Breast epithelium (tissue), 4 donors: ENCODE results near the gene SGK2. TPM values are rescaled to one million over a fixed set of nuclear protein-coding genes. Genes with fewer than 3 reads are reported as not detected.

ENCODE experiments used
- DNase-seq, 2 donors: peaks; one replicate each; pipeline ENCODE4 v3.0.0-alpha.2; 2019; ENCODE audit warnings: low spot score in 2 of 2
- H3K27ac ChIP-seq, 2 donors: fragments of 200-600 bp; sonication (generic) in 1 of 2; one replicate each; pipeline ENCODE4 v1.5.1; 2016 to 2019; ENCODE audit warnings: mild to moderate bottlenecking in 1 of 2
- H3K27me3 ChIP-seq, 2 donors: fragments of 200-600 bp; sonication (generic) in 1 of 2; one replicate each; pipeline versions ENCODE4 v1.5.1 to v1.6.0; 2017 to 2019; ENCODE audit warnings: control low read depth in 1 of 2, mild to moderate bottlenecking in 1 of 2
- H3K36me3 ChIP-seq: fragments of 200-600 bp; one replicate; pipeline ENCODE4 v1.5.1; 2019
- H3K4me1 ChIP-seq, 2 donors: fragments of 200-600 bp; sonication (generic); one replicate each; pipeline ENCODE4 v1.5.1; 2016 to 2019; ENCODE audit warnings: control low read depth in 1 of 2
- H3K4me3 ChIP-seq, 3 donors: fragments of 200-600 bp; sonication (generic); 1 replicate in 2 of 3; 2 replicates in 1 of 3; pipeline ENCODE4 v1.5.1; 2016 to 2019; ENCODE audit warnings: mild to moderate bottlenecking in 3 of 3, moderate library complexity in 2 of 3
- H3K9me3 ChIP-seq, 2 donors: fragments of 200-600 bp; sonication (generic) in 1 of 2; one replicate each; pipeline ENCODE4 v1.5.1; 2016 to 2019; ENCODE audit warnings: control low read depth in 1 of 2
- POLR2A ChIP-seq: fragments of 450-650 bp; IDR thresholded peaks from one replicate; pipeline ENCODE4 v1.6.1; 2016; ENCODE audit warnings: antibody characterized with exemption, mild to moderate bottlenecking, moderate library complexity
- POLR2AphosphoS5 ChIP-seq, 3 donors: sonication (generic); formaldehyde crosslinking; IDR thresholded peaks; one replicate each; pipeline ENCODE4 v1.6.1; 2017; ENCODE audit warnings: antibody characterized with exemption in 3 of 3
- intact Hi-C: fragments of 100-400 bp; cut with DNase I; formaldehyde crosslinking; loops from one replicate; pipeline ENCODE4 v1.15.1; 2023; ENCODE audit warnings: low total_unique reads
- total RNA-seq, 3 donors: library from RNA; depleted of rRNA; stranded (reverse); fragments of >200 nt; gene quantifications; one replicate each; pipeline ENCODE4 v1.1.0, GENCODE V29; 2016
- TF ChIP-seq, protein P1 (sequence below), 3 donors: fragments of 450-650 bp; IDR thresholded peaks; one replicate each; pipeline ENCODE4 v1.5.1; 2016 to 2017; ENCODE audit warnings: antibody characterized with exemption in 3 of 3, mild to moderate bottlenecking in 3 of 3, moderate library complexity in 3 of 3

Gene SGK2
- total RNA-seq, 3 donors from 2014 or later = 4.1 to 8.2 (median 6.4) TPM

DNA sequence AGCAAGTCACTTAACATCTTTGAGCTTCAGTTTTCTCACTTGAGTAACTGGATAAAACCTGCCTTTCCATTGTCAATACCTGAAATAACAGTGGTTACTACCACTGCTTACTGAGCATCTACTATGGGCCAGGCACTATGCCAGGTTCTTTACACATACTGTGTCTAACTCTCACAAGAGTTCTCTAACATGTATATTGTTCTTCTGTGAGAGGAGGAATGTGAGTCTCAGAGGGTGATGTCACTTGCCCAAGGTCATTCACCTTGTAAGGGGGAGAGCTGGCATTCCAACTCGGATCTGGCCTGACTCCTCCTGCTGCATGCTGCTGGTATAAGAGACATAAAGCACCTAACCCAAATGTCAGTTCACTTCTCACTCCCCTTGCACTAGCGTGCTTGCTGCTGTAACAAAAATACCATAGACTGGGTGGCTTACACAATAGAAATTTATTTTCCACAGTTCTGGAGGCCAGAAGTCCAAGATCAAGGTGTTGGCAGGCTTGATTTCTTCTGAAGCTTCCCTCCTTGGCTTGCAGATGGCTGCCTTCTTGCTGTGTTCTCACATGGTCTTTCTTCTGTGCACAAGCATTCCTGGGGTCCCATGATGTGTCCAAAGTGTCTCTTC, 21.9 kb upstream of the SGK2 start:
- DNase-seq = peak in 1 of 2 donors; percentile 12
- TF ChIP-seq, protein P1, sequence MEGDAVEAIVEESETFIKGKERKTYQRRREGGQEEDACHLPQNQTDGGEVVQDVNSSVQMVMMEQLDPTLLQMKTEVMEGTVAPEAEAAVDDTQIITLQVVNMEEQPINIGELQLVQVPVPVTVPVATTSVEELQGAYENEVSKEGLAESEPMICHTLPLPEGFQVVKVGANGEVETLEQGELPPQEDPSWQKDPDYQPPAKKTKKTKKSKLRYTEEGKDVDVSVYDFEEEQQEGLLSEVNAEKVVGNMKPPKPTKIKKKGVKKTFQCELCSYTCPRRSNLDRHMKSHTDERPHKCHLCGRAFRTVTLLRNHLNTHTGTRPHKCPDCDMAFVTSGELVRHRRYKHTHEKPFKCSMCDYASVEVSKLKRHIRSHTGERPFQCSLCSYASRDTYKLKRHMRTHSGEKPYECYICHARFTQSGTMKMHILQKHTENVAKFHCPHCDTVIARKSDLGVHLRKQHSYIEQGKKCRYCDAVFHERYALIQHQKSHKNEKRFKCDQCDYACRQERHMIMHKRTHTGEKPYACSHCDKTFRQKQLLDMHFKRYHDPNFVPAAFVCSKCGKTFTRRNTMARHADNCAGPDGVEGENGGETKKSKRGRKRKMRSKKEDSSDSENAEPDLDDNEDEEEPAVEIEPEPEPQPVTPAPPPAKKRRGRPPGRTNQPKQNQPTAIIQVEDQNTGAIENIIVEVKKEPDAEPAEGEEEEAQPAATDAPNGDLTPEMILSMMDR (IDR thresholded peaks at IDR 0.05) = no peak
- TF ChIP-seq POLR2A (no peak), POLR2AphosphoS5 (IDR thresholded peaks at IDR 0.05) (no peak)
- Histone ChIP-seq H3K36me3 (no peaks in the 10 kb centered on the region), H3K27me3 (no peaks in the 10 kb centered on the region), H3K27ac (no peak overlapping the region), H3K4me1 (no peaks in the 10 kb centered on the region), H3K4me3 (no peak overlapping the region), H3K9me3 (no peaks in the 10 kb centered on the region)
- intact Hi-C loops = no loop called here

DNA sequence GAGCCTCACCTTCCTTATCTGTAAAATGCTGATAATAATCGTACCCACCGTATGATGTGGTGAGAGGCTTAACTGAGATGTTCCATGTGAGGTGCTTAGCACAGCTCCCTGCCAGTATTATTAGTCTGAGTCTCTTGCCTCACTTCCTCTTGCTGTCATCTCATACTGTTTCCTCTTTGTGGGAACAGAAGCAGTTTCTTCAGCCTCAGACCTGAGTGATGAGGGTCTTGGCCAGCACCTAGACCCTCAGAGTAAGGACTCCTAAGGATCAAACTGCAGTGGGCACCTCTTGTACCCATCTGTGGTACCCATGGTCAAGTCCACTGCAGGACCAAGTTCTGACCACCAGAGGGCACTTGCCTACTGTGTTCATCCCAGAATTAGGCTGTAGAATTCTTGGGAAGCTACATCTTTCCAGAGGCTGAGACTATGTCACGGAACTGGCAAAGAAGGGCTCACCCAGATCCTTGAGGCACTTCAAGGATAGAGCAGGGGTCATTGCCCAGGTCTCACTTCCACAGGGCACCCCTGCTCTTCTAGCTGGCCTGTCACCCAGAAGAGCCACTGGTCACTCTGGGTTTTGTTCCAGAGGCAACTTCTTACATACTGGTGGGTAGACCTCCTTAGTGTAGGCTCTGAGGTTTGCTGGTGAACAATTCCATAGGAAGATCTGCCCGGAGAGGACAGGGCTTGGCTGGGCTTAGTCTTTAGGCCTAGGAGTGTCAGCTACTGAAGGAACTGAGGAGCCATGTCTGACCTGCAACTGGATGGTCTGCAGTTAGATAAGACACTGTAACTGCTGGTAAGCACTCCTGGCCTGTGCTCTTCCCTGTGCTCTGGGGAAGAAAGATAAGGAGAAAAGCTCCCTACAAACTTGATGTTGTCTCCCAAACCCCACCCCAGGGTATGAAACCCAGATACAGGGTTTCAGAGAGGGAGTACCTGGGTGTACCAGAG, 20.6 kb upstream of the SGK2 start:
- DNase-seq = peak in 1 of 2 donors; percentile 60
- intact Hi-C loops = no loop called here
- no peaks in the 10 kb centered on the region for H3K27me3 ChIP-seq
- no peak overlapping the region for H3K27ac ChIP-seq
- TF ChIP-seq, protein P1 (IDR thresholded peaks at IDR 0.05) = peak in 2 of 3 donors; percentile 66
- no peak for TF ChIP-seq POLR2AphosphoS5 (IDR thresholded peaks at IDR 0.05)
- no peak for TF ChIP-seq POLR2A
- H3K9me3 ChIP-seq = no peaks in the 10 kb centered on the region
- no peak overlapping the region for H3K4me3 ChIP-seq
- H3K4me1 ChIP-seq = no peaks in the 10 kb centered on the region
- H3K36me3 ChIP-seq = no peaks in the 10 kb centered on the region

DNA sequence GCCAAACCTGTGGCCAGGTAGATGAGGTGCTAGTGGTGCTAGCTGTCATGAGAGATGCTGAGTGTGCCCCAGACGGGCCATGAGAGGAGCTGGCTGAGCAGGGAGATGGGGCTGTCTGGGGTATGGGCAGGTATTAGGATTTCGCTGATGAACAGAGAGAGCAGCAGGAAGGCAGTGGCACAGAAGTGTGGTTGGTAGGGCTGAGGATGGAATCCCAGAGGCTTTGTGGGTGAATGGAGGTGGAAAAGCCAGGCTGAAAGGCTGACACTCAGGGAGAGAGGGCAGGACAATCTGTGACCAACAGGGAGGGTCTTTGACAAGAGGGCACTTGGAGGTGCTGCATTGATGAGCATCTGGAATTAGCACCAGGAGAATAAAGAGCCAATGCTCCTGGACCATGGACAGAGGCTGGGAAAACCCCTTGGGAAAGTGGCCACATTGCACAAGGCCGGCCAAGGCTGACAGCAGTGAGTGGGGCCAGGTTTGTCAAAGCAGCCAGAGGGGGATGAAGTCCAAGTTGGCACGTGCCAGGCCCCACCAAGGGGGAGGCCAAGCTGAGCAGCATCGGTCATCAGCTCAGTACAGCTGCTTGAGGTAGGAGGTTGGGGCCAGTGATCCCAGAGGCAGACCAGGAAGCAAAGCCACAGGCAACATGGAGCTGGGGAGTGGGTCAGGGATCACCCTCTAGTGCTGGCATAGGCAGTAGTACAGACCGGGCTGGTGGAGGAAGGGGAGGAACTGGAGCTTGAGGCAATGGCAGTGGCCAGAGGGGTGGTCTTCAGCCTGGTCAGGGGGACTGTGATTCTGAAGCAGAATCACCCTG, 19.7 kb upstream of the SGK2 start:
- intact Hi-C loops = no loop called here
- H3K27me3 ChIP-seq = no peaks in the 10 kb centered on the region
- H3K4me1 ChIP-seq = no peaks in the 10 kb centered on the region
- H3K4me3 ChIP-seq = no peak overlapping the region
- H3K9me3 ChIP-seq = no peaks in the 10 kb centered on the region
- TF ChIP-seq POLR2AphosphoS5 (IDR thresholded peaks at IDR 0.05) (no peak), POLR2A (no peak)
- TF ChIP-seq, protein P1 (IDR thresholded peaks at IDR 0.05) = no peak
- DNase-seq = peak in 1 of 2 donors; percentile 30
- H3K27ac ChIP-seq = no peak overlapping the region
- no peaks in the 10 kb centered on the region for H3K36me3 ChIP-seq

DNA sequence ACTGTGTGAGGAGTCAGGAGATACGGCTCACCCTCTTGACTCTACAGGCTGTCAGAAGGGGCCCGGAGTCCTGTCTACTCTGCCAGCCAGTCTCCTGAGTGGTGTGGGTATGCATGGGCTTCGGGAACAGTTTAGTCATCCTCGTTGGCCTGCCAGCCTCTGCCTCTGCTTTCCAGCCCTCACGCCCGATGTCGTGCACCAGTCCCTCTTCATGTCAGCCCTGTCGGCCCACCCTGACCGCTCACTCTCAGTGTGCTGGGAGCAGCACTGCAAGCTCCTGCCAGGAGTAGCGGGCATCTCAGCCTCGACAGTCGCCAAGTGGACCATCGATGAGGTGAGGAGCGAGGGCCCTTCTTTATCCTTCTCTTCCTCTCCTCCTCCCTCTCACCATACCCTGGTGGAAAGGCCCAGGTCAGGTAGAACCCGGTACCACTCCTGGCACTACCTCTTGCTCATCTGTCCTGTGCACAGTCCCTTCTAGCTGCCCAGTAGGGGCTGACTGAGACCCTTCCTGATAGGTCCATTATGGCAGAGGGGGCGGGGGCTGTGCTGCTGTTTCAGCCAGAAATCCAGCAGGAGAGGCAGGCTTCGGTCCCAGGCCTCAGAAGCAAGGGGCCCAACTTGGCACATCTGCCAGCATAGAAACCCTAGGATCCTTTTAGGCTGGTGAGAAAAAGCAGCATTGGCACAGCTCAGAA, 18.7 kb upstream of the SGK2 start:
- H3K36me3 ChIP-seq = no peaks in the 10 kb centered on the region
- no peaks in the 10 kb centered on the region for H3K9me3 ChIP-seq
- no peak overlapping the region for H3K4me3 ChIP-seq
- H3K27me3 ChIP-seq = no peaks in the 10 kb centered on the region
- no peaks in the 10 kb centered on the region for H3K4me1 ChIP-seq
- intact Hi-C loops = no loop called here
- TF ChIP-seq POLR2AphosphoS5 (IDR thresholded peaks at IDR 0.05) (no peak), POLR2A (no peak)
- TF ChIP-seq, protein P1 (IDR thresholded peaks at IDR 0.05) = no peak
- peak in 1 of 2 donors; percentile 41 for DNase-seq
- H3K27ac ChIP-seq = no peak overlapping the region
